Hematopoietic multipotent progenitor cell treated with erythropoietin and hydrocortisone succinate and interleukin-3 and kit ligand, for 4 days (in vitro differentiated cells): ENCODE data around the gene TLCD1.

Experiments used
- DNase-seq: peaks from one replicate; pipeline ENCODE4 v3.0.0-alpha.2; 2015

Gene TLCD1, protein sequence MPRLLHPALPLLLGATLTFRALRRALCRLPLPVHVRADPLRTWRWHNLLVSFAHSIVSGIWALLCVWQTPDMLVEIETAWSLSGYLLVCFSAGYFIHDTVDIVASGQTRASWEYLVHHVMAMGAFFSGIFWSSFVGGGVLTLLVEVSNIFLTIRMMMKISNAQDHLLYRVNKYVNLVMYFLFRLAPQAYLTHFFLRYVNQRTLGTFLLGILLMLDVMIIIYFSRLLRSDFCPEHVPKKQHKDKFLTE

DNA sequence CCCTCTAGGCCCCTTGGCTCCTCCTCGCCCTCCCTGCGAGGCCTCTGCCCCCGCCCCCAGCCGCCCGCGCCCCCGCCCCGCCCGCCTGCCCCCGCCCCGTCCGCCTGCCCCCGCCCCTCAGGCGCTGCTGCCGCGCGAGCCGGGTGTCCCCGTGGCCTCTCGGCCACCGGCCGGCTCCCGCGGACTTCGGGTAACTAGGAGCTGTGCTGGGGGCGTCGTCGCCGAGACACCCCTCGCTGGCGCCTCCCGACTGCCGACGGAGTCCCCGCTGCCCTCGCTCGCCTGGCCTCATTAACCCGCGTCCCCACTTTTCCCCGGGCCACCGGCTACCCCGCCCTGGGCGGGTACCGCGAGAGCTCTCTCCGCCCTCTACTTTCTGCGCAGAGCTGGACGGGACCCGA, at the start of gene TLCD1:
TLCD1 (minus strand) TSS at position 8 of the 401 bp plus-strand sequence. CDS start 136 bp downstream, outside the sequence.
- DNase-seq = peak; percentile 92

DNA sequence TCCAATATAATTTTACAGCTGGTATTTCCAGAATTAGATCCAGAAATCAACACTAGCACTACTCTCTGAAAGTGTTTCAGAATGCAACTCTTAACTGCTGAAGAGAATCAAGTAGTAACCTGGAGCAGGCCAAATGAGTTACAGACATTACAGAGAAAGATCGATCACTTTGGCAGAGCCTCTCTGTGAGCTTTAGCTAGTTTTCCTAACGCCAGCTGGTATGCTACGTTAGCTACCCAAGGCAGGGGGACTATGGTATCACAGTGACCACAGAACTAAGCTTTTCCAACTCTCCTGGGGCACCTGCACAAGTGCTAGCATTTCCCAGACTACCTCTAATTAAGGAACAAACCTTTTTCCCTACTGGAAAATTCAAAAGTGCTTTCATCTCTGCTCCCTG, 48.2 kb upstream of the TLCD1 start:
- DNase-seq = no peak

DNA sequence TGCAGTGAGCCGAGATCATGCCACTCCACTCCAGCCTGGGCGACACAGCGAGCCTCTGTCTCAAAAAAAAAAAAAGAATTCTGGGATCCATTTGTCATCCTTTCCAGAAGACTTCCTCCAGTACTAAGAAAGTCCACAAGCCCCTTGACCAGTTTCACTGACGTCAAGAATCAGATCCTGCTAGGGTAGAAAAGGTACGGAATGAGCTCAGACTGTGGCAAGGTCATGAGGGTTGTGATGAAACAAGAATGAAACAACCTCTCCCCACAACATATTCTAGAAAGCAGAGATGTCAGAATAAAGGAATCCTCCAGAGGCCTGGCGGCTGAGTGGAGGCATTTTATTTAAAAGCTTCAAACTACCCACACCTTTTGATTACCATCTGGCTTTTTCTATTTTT, 47.7 kb upstream of the TLCD1 start:
- DNase-seq = no peak

DNA sequence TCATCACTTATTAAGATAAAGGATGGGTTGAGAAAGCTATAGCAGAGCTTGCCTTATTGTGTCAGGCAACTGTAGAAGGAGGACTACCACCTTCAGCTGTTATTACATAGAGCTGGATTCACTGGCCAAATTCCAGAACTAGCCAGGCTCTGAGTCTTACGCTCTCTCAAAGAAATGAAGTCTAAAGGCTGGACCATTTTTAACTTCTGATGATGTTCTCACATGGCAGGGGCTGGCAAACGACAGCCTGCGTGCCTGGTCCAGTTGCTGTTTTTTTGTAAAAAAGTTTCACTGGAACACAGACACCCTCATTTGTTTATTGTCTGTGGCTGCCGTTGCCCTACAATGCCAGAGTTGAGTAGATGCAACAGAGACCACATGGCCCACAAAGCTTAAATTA, 39.0 kb upstream of the TLCD1 start:
- no peak for DNase-seq

DNA sequence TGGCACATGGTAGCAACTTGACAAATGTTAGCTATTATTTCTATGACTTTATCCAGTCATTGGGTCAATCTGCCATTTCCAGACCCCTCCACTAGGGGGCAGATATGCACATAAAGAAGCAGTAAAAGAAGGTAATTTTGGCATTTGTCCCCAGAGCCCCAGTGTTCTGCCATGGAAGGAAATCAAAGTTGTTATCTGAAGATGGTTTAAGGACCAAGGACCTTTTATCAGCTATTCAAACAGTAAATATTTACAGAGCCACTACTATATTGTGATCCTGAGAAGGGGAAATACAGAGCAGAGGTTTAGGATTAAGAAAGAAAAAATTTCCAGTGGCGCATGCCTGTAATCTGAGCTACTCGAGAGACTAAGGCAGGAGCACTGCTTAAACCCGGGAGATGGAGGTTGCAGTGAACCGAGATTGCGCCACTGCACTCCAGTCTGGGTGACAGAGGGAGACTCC, 37.8 kb upstream of the TLCD1 start:
- DNase-seq = peak; percentile 93

DNA sequence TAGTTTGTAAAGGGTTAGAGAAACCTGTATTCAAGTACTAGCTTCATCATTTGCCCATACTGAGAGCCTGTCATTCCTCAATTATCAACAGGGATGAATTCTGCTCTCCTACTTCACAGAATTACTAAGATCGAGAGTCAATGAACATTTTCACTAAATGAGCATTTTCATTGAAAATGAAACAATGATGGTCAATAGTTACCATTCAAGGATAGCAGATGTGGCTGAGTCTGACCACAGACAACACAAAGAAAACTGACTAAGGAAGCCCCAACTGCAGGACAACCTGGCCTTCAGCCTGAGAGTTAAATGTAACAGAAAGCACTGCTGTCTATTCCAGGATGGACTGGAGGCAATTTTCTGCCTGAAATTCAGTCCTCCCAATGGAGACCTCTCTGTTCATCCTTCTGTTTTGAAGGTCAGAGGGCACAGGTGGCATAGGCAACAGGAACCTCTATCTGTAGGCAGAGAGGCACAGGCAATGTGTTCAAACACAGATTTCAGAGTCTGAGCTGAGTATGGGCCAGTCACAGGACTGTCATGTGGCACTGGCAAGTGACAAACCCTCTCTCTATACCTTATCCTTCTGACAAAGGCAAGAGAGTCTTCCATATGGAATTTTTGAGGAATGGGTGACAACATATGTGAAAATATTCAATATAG, 37.2 kb upstream of the TLCD1 start:
- DNase-seq = no peak

DNA sequence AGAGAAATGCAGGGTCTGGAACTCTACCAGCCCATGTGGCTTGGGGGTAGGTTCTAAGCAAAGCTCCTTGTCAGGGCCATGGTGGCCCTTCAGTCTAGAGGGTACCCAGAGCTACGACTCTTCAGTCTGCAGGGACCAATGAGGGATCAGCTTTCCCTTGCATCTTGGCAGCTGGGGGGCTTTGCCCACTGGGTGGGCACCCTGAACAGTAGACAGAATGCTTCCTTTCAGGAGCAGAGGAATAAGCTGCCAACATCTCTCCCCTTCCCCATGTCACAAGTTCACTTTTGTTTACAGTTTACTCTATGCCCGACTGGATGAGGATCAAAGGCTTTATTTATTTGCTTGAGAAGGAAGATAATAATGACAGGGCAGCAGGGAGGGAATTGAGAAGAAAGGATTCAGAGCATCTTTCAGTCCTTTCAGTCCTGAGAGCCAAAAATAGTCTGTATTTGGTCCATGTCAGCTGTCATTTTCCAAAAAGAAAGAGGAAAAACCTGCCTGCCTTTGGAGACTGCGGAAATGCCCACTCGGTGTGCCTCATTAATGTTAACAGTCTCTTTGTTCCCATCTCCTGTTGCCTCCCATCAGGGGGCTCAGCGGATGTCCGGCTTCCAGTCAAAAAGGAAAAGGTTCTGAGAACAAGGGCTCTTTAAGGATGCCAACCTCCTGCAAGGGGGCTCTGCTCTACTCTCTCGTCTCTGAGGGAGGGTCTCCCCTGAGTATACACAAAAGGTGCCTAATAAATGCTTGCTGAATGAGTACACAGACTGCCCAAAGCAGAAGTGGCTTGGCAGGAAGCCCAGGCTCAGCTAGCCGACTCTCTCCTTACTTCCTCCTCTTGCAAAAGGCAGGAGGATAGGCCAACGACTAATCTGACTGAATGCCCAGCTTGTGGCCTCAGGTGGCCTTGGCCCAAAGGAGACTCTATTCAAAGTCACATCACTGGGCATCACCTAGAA, 34.8 kb upstream of the TLCD1 start:
- DNase-seq = peak; percentile 78

DNA sequence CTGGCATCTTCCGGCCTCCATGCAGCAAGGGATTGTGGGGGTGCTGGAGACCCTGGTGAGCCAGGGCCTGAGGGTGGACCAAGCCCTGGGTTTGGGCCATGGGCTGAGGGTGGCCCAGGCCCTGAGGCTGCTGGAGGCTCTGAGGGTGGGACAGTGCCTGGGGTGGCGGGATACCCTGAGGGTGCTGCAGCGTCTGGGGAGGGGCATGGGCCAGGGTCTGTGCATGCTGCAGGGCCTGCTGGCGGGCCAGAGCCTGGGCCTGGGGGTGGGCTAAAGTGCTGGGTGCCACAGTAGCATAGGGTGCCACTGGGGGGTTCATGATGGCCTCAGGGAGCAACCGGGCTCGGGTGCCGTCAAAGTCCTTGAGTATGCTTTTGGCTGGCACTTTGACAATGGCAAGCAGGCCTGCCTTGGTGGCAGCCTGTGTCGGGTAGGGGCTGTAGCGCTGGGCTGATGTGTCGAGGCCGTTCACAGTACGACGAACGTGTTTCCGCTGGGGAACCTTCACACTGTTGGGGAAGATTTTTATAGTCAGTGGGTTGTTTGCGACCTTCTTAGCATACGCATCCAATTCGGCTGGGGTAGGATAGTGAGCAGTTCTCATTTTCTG, 33.3 kb upstream of the TLCD1 start:
- no peak for DNase-seq

DNA sequence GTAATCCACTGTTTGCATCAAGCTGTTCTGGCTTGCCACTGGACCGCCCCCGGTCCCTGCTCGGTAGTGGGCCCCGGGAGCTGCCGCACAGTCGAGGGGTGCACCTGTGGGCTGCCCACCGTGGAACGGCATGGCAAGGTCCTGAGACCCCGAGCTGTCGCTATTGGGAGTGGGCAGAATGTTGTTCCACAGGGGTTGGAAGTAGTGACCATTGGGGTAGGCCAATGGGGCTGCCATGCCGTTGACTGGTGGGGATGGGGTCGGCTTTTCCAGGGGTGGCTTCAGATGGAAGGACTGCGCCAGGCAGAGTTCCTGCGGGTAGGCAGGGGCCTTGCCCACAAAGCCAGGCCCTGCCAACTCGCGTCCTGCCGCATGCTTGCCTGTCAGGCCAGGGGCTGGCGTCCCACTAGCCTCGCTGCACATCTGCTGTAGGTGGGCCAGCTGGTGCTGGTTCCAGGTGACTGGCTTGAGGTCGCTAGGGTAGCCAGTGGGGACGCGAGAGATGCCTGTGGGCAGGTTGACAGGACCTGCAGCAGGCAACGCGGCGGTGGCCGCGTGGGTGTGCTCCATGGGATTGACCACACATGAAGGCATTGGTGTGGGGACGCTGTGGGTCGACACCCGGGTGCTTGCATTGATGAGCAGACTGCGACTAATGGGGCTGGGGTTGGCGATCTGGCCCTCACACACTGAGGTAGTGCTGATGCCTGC, 32.5 kb upstream of the TLCD1 start:
- no peak for DNase-seq

DNA sequence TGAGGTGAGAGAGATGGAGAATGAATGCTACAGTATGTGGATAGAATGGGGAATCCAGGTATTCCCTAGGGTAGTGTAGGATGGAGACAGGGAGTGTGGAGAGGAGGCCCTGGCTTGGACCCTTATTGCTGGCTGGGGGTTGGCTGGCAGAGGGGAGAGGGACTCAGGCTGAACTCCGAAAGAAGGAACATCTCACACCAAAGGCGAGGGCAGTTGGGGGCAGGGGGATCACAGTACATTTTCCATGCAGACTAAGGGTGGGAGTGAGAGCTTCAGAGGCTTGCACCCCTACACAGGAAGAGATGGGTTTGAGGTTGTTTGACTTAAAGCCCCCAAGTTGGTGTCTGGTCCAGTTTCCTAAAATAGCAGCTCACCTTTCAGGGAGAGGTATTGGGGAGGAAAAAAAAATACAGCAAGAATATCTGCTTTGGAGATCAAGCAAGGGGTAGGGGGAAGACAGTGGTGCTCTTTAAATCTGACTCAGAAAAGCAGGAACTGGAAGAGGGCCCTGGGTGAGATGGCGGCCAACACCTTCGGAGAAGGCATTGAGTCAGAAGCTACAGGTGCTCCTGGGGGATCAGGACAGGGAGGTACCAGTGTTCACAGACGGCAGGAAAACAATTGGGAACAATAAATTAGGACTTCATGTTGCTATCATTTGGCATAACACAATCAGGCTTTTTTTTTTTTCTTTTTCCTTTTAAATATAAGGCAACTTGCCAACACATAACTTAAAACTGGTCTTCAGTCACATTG, 30.2 kb upstream of the TLCD1 start:
- no peak for DNase-seq

DNA sequence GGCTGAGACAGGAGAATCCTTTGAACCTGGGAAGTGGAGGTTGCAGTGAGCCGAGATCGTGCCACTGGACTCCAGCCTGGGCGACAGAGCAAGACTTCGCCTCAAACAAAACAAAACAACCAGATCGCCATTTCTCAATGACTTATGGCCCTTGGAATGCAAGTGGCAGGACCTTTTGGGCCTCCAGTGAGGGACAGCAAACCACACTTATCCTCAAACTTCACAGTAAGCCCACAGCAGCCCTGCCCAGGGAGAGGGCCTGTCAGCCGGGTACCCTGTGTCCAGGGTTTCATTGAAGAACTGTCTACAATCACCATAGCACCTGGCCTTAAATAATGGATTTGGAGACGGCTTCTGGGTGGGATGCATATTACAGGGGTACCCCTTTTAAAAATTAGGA, 29.5 kb upstream of the TLCD1 start:
- DNase-seq = no peak

DNA sequence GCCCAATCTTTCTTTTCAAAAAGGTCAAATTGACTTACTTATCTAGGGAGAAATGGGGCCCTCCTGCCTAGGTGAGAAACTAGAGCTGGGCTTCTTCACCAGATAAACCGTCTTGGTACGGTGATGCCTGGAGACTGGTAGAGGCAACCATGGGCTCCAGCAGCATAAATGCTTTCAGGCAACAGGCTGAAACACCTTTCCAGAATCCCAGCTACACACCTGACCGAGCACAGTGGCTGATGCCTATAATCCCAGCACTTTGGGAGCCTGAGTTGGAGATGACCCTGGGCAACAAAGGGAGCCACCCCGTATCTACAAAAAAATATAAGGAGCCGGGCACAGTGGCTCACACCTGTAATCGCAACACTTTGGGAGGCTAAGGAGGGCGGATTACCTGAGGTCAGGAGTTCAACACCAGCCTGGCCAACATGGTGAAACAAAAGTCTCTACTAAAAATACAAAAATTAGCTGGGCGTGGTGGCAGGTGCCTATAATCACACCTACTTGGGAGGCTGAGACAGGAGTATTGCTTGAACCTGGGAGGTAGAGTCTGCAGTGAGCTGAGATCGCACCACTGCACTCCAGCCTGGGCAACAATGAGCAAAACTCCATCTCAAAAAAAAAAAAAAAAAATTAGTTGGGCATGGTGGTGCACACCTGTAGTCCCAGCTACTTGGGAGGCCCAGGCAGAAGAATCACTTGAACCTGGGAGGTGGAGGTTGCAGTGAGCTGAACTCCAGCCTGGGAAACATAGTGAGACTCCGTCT, 25.8 kb upstream of the TLCD1 start:
- no peak for DNase-seq

DNA sequence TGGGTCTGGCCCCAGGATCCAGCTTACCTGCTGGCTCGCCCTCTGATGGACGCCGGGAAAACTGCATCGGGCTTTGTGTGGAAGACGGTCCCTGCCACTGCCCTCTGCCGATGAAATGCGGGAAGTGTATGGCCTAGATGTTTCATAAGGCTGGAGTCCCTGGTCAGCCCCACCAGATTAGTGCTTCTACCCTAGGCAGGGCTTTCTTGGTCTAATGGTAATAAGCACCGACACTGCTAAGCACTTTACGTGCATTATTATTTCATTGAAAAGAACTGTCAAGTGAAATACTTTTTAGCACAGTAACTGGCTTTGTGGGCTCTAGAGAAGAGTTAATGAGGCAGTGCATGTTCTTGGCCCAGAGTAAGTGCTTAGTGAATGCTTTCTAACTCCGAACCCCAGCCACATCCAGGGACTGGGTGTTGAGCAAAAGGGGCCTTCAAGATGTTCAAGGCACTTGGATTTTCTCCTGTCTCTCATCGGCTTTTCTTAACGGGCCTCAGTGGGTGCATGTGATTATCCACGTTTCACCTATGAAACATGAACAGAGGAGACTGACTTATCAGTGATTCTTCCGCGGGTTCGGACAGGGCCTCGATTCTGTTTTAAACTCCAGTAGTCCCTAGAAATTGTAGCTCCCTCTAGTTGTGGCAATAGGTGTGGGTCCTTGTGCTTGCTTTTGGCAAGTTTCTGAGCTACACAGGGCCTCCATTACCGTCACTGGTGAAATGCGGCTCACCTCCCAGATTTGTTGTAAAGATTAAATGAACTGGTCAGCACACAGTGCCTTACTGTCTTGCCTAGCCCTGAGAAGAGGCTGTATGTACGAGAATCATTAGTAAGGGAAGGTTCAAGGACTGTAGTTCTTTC, 24.4 kb upstream of the TLCD1 start:
- DNase-seq = peak; percentile 96

DNA sequence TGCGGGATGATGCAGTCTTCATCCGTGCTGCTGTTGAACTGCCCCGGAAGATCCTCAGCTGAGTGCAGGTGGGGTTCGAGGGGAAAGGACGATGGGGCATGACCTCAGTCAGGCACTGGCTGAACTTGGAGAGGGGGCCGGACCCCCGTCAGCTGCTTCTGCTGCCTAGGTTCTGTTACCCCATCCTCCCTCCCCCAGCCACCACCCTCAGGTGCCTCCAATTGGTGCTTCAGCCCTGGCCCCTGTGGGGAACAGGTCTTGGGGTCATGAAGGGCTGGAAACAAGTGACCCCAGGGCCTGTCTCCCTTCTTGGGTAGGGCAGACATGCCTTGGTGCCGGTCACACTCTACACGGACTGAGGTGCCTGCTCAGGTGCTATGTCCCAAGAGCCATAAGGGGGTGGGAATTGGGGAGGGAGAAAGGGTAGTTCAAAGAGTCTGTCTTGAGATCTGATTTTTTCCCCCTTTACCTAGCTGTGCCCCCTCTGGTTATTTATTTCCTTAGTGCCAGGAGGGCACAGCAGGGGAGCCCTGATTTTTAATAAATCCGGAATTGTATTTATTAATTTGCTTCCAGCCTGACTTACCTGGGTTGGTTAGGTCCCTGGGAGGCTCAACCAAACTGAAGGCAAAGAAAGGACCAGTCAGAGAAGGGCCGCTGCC, 23.6 kb upstream of the TLCD1 start:
- no peak for DNase-seq

DNA sequence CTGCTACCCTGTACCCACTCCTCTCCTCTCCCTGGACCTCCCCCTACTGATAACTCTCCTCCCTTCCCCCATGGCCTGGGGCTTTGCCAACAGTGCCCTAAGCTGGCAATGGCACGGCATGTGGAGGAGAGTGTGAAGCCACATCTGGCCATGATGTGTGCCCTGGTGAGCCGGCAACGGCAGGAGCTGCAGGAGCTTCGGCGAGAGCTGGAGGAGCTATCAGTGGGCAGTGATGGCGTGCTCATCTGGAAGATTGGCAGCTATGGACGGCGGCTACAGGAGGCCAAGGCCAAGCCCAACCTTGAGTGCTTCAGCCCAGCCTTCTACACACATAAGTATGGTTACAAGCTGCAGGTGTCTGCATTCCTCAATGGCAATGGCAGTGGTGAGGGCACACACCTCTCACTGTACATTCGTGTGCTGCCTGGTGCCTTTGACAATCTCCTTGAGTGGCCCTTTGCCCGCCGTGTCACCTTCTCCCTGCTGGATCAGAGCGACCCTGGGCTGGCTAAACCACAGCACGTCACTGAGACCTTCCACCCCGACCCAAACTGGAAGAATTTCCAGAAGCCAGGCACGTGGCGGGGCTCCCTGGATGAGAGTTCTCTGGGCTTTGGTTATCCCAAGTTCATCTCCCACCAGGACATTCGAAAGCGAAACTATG, 23.0 kb upstream of the TLCD1 start:
- no peak for DNase-seq

DNA sequence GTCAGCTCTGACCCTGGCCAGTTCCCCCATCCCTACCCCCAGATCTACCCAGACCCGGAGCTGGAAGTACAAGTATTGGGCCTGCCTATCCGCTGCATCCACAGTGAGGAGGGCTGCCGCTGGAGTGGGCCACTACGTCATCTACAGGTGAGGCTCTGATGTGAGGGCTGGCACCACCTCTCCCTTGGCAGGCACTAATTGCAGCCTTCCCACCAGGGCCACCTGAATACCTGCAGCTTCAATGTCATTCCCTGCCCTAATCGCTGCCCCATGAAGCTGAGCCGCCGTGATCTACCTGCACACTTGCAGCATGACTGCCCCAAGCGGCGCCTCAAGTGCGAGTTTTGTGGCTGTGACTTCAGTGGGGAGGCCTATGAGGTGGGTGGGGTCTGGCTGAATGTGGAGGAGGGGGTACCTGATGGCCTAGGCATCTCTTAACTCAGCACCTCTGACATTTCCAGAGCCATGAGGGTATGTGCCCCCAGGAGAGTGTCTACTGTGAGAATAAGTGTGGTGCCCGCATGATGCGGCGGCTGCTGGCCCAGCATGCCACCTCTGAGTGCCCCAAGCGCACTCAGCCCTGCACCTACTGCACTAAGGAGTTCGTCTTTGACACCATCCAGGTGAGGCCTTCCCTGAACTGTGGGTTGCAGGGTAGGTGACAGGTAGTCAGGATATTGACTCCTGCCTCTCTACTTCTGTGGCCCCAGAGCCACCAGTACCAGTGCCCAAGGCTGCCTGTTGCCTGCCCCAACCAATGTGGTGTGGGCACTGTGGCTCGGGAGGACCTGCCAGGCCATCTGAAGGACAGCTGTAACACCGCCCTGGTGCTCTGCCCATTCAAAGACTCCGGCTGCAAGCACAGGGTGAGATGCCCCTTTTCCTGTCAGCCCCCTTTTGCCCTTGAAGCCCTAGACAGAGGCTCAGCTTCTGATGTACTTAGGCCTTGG, 22.0 kb upstream of the TLCD1 start:
- no peak for DNase-seq

DNA sequence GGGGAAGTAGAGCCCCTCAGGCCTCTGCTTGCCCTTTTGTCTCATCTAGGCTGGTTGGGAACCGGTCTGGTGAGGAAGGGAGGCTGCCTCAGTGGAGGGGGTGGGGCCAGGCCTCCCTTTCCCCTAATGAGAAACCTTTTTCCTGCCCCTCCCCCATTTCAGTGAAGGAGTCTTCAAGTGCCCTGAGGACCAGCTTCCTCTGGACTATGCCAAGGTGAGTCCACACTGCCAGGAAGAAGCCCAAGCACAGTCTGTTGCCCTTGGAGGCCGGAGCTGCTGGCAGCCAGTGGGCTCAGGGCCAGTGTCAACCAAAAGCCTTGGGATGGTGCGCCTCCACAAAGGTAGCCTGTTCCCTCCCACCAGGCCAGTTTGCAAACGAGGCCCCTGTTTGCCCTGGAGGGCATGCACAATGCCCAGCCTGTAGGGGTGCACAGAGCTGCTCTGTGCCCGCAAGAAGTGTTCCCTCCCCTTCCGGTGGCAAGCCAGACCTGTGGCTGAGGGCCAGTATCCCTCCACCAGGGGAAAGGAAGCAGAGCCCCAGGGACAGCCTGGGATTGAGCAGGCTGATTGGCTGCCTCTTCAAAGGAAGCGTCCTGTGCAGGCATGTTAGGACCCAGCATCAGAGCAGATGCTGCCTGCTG, 21.1 kb upstream of the TLCD1 start:
- no peak for DNase-seq
